ENCODE results near the gene TSGA10.

TSGA10 gene

GRCh38 chr2:99188357-99188756 is 33.6 kb upstream of the TSGA10 start:
- TF ChIP-seq CTCF (IDR thresholded peaks at IDR 0.05; ENCODE audit: low read depth, low read length) = no peak

GRCh38 chr2:99187011-99187410 is 32.3 kb upstream of the TSGA10 start:
- TF ChIP-seq CTCF (IDR thresholded peaks at IDR 0.05; ENCODE audit: low read depth, low read length) = no peak
- no peak overlapping the region for H3K4me3 ChIP-seq (replicated peaks in 1 of 2; ENCODE audit: low read depth in 2 of 2, low read length in 2 of 2)
- DNase-seq (ENCODE audit: low read depth in 2 of 2) = no peak

More at GRCh38 chr2:99188357-99188756, 33.6 kb upstream of the TSGA10 start:
- H3K4me3 ChIP-seq (replicated peaks in 1 of 2; ENCODE audit: low read depth in 2 of 2, low read length in 2 of 2) = no peak overlapping the region
- DNase-seq (ENCODE audit: low read depth in 2 of 2) = no peak

- no peak for DNase-seq (ENCODE audit: low read depth in 2 of 2)
- no peak overlapping the region for H3K4me3 ChIP-seq (replicated peaks in 1 of 2; ENCODE audit: low read depth in 2 of 2, low read length in 2 of 2)
- no peak for TF ChIP-seq CTCF (IDR thresholded peaks at IDR 0.05; ENCODE audit: low read depth, low read length)
Observed at GRCh38 chr2:99184811-99185210, 30.1 kb upstream of the TSGA10 start.

GRCh38 chr2:99183025-99183424 is 28.3 kb upstream of the TSGA10 start:
- no peak for DNase-seq (ENCODE audit: low read depth in 2 of 2)
- no peak for TF ChIP-seq CTCF (IDR thresholded peaks at IDR 0.05; ENCODE audit: low read depth, low read length)
- no peak overlapping the region for H3K4me3 ChIP-seq (replicated peaks in 1 of 2; ENCODE audit: low read depth in 2 of 2, low read length in 2 of 2)

- no peak for TF ChIP-seq CTCF (IDR thresholded peaks at IDR 0.05; ENCODE audit: low read depth, low read length)
- peak; percentile 7 to 18 for DNase-seq (ENCODE audit: low read depth in 2 of 2)
- peak overlapping the region; percentile 90 to 99 for H3K4me3 ChIP-seq (replicated peaks in 1 of 2; ENCODE audit: low read depth in 2 of 2, low read length in 2 of 2)
Observed at GRCh38 chr2:99181624-99182000, 26.9 kb upstream of the TSGA10 start.

GRCh38 chr2:99180755-99181623 is 26.2 kb upstream of the TSGA10 start, which contains the start of the genes MITD1 and MRPL30:
MITD1 (minus strand) TSS chr2:99181058; CDS start chr2:99180981, 77 bp downstream.
MRPL30 (plus strand) TSS chr2:99181184; CDS start chr2:99186204, 5,020 bp downstream.
- no peak for TF ChIP-seq CTCF (IDR thresholded peaks at IDR 0.05; ENCODE audit: low read depth, low read length)
- H3K4me3 ChIP-seq (replicated peaks in 1 of 2; ENCODE audit: low read depth in 2 of 2, low read length in 2 of 2) = peak within 1 kb of the TSS; percentile 90 to 99
- DNase-seq (ENCODE audit: low read depth in 2 of 2) = peak; percentile 97 to 98

All from cardiac fibroblast (primary cell).